Activated CD4-positive, alpha-beta T cell treated with anti-CD3 and anti-CD28 coated beads, Interleukin-2, Interleukin-4, amounts not matched to agents 100 ng/mL and 50 ng/mL, durations not matched to agents 16 hours and 8 hours (primary cell): ENCODE results near the gene NFXL1.

ENCODE experiments used
- DNase-seq: peaks from one replicate; pipeline ENCODE4 v3.0.0-alpha.2; 2020; ENCODE audit warnings: low spot score

The NFXL1 gene

GRCh38 chr4:47831026-47831679 lies 83.2 kb downstream of the NFXL1 start:
- no peak for DNase-seq

GRCh38 chr4:47830265-47831025 lies 83.9 kb downstream of the NFXL1 start:
- DNase-seq: no peak

- no peak for DNase-seq
These were observed 84.9 kb downstream of the NFXL1 start for GRCh38 chr4:47829438-47829837.

- no peak for DNase-seq
These were observed 86.9 kb downstream of the NFXL1 start for GRCh38 chr4:47827343-47828047.

DNA sequence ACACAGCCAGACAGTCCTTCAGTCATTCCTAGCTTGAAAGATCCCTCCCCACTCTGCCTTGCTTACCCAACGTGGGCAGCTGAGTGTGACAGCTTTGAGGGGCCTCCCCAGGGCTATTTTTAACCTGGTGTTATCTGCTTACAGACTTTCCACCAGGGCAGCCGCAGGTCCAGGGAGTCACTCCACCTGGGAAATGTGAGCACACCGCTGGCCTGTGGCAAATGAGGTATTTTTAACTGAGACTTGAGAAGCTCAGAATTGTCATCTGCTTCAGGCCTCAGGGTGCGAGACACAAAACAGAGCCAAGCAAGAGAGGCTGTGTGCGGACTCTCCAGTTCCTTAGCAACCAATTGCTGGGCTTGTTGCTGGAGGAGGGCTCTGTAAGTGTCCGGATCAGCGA lies 89.5 kb downstream of the NFXL1 start:
- no peak for DNase-seq

GRCh38 chr4:47819178-47819577 lies 95.2 kb downstream of the NFXL1 start:
- no peak for DNase-seq

DNA sequence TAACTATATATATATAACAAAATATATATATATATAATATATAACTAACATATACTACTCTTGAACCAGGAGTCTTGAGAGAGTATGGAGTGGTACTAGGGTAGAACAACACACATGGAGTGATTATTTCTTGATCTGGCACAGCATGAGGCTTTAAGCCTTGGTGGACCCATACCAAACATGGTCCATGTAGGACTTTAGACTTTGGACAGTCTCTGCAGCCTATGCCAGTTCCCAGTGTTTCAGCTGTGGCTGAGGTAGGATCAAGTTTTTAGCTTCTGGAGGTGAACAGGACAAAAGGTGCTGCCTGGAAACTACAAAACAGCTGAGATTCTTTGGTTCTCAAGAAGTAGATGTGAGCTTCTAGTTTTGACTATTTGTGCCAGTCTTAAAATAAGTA lies 97.1 kb downstream of the NFXL1 start:
- DNase-seq: no peak

GRCh38 chr4:47816748-47817147 lies 97.6 kb downstream of the NFXL1 start:
- no peak for DNase-seq

- no peak for DNase-seq
These were observed 99.6 kb downstream of the NFXL1 start for GRCh38 chr4:47814618-47815295.

GRCh38 chr4:47809654-47810203 lies 104.7 kb downstream of the NFXL1 start:
- DNase-seq: no peak

GRCh38 chr4:47804598-47804997 lies 109.8 kb downstream of the NFXL1 start:
- DNase-seq: no peak

DNA sequence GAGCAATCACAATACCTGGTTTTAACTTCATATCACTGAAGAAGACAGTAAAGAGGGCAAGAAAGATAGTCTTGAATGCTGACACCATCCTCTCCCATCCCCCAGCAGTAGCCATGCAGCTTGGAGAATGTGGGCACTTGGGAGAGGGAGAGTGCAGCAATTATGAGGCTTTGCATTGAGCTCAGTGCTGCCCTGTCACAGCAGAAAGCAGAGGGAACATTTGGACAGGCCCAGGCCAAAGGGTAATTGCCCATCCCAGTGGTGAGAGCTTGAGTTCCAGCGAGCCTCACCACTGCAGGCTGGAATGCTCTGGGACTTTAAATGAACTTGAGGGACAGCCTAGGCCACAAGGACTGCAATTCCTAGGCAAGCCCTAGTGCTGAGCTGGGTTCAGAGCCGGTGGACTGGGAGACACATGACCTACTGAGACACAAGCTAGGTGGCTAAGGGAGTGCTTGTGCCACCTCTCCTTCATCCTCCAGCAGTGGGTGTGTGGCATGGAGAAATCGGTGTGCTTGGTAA lies 112.8 kb downstream of the NFXL1 start:
- no peak for DNase-seq

GRCh38 chr4:47798165-47798564 lies 116.2 kb downstream of the NFXL1 start:
- DNase-seq: no peak
